Heart left ventricle (tissue), 16 donors: Measurements from ENCODE around the gene BCL10. TPM values are rescaled to one million over a fixed set of nuclear protein-coding genes. Genes with fewer than 3 reads are reported as not detected.
A peak's percentile ranks its signal among the peaks of the same experiment; 100 is the strongest.

Experiments
- ATAC-seq, 4 donors: fragments of 200-7000 bp; cut with Tn5 transposase; one replicate each; pipeline ENCODE4 v1.9.1; 2020 to 2022; ENCODE audit warnings: moderate library complexity in 4 of 4, mild to moderate bottlenecking in 3 of 4, moderate number of reproducible peaks in 1 of 4
- DNase-seq, 5 donors: peaks; one replicate each; pipeline ENCODE4 v3.0.0-alpha.2; 2020
- H3K27ac ChIP-seq, 12 donors: fragments of 200-600 bp; sonication (generic) in 4 of 12; one replicate each; pipeline versions ENCODE4 v1.5.0 to v1.8.0; 2016 to 2022; ENCODE audit warnings: mild to moderate bottlenecking in 2 of 12
- H3K27me3 ChIP-seq, 9 donors: fragments of 200-600 bp; sonication (generic) in 2 of 9; one replicate each; pipeline versions ENCODE4 v1.5.1 to v1.8.0; 2016 to 2022; ENCODE audit warnings: mild to moderate bottlenecking in 3 of 9
- H3K36me3 ChIP-seq, 9 donors: fragments of 200-600 bp; sonication (generic) in 2 of 9; one replicate each; pipeline versions ENCODE4 v1.5.0 to v1.8.0; 2018 to 2022; ENCODE audit warnings: mild to moderate bottlenecking in 2 of 9
- H3K4me1 ChIP-seq, 12 donors: fragments of 200-600 bp; sonication (generic) in 4 of 12; one replicate each; pipeline versions ENCODE4 v1.5.0 to v1.8.0; 2016 to 2022; ENCODE audit warnings: mild to moderate bottlenecking in 3 of 12
- H3K4me3 ChIP-seq, 12 donors: fragments of 200-600 bp; sonication (generic) in 4 of 12; one replicate each; pipeline versions ENCODE4 v1.5.0 to v1.8.0; 2017 to 2022; ENCODE audit warnings: mild to moderate bottlenecking in 9 of 12, moderate library complexity in 4 of 12
- H3K9me3 ChIP-seq, 12 donors: fragments of 200-600 bp; sonication (generic) in 4 of 12; one replicate each; pipeline versions ENCODE4 v1.5.0 to v1.8.0; 2016 to 2022; ENCODE audit warnings: mild to moderate bottlenecking in 1 of 12
- CTCF ChIP-seq, 12 donors: fragments of 200-600 bp; sonication (generic) in 4 of 12; IDR thresholded peaks; one replicate each; pipeline versions ENCODE4 v1.5.0 to v1.8.0; 2018 to 2022; ENCODE audit warnings: antibody characterized with exemption in 12 of 12, mild to moderate bottlenecking in 5 of 12
- POLR2A ChIP-seq, 2 donors: fragments of 450-650 bp; IDR thresholded peaks; one replicate each; pipeline ENCODE4 v1.6.1; 2017; ENCODE audit warnings: antibody characterized with exemption in 2 of 2, mild to moderate bottlenecking in 2 of 2, moderate library complexity in 2 of 2
- WGBS, 4 donors: extraction: QIAGEN DNeasy Blood & Tissue Kit in 2 of 4; methylation state at CpG; one replicate each; pipeline versions ENCODE4 v1.1.5 to v1.1.7; 2013 to 2018; 5-methylcytosine and 5-hydroxymethylcytosine counted together
- intact Hi-C, 10 donors: fragments of 100-400 bp; cut with DNase I; formaldehyde crosslinking; loops; one replicate each; pipeline versions ENCODE4 v1.11.1 to v1.14.2; 2022
- polyA plus RNA-seq, 2 donors: library from polyadenylated mRNA; stranded (reverse); fragments of 200-250 nt; gene quantifications; one replicate each; pipeline ENCODE4 v1.2.3, GENCODE V29; 2013
- total RNA-seq, 9 donors: library from RNA; depleted of rRNA in 2 of 9; stranded (reverse); fragments of >200 nt in 2 of 9; fragmentation: NEBNext Ultra II Directional in 3 of 9; extraction: Animal tissue kit (Norgen Biotek cat#: 25700) in 3 of 9; gene quantifications; one replicate each; pipeline versions ENCODE4 v1.1.0 to v1.2.4, GENCODE V29; 2016 to 2023
- donor health status: ischemic (EF 13 %, LVEDD 7.1; RV severe dilation, severe dysfunction).
- donor health status: healthy with polysubstance abuse.
- donor health status: DM: no; HTN: yes; CAD: no.
- donor health status: DM: no; HTN: no; CAD: no.
- donor health status: ischemic (EF 25% LVEDD 6.9; RV normal size, moderate dysfunction).
- donor health status: ischemic (EF 25% LVEDD 5.7; RV mildly dilated, moderate dysfunction).
- donor health status: healthy.
- donor health status: DM: yes; HTN: yes; CAD: no.
- donor health status: ischemic (EF 35%, LVEDD 5.7; RV mildly dilated, moderate dysfunction).
- donor health status: nonischemic (EF 11% LVEDD 7.7; RV severe dilation, severe dysfunction).
- donor health status: DM: yes; HTN: yes; CAD: no.
- donor health status: PGD.
- donor health status: ischemic (EF 29% LVEDD 5.4; RV normal size, mild dysfunction).
- donor health status: nonischemic (EF 23%, LVEDD 6.1; RV moderate dilation, normal function).

Gene BCL10
- total and polyA plus RNA-seq, 11 donors, result 3.4 to 20.4 (median 8.0) TPM

DNA sequence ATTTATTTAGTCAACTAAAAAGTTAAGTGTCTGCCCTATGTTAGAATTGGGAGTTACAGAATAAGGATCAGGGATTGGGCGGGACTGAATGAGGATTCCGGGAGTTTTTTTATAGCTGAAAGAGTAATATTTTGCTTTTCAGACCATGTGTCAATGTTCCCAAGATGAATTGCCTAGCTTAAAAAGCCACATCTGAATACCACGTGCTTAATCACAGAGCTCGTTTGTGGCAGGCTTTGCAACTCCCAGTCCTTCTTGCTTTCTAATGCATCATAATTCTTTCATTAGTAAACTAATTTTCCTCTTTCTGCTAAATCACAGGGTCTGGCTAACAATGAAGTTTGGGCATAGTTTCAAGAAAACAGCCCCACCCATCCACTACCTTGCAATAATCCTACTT lies 4.2 kb upstream of the BCL10 start:
- Histone ChIP-seq H3K36me3 (no peaks in the 10 kb centered on the region), H3K9me3 (no peaks in the 10 kb centered on the region), H3K4me3 (no peak overlapping the region), H3K27ac (no peak overlapping the region), H3K4me1 (peaks cover 0 to 23% (median under 1%) of the 10 kb centered on the region in 12 donors), H3K27me3 (no peaks in the 10 kb centered on the region)
- TF ChIP-seq CTCF (IDR thresholded peaks at IDR 0.05), result no peak
- TF ChIP-seq POLR2A (IDR thresholded peaks at IDR 0.05), result no peak
- WGBS, 4 donors, result 80 to 90% (median 85%) methylated on average over 4 of the region's 4 CpGs
- ATAC-seq (no peak), DNase-seq (no peak)
- intact Hi-C loops, result no loop called here

- no peaks in the 10 kb centered on the region for H3K36me3 ChIP-seq
- no peaks in the 10 kb centered on the region for H3K9me3 ChIP-seq
- H3K27me3 ChIP-seq, result no peaks in the 10 kb centered on the region
- peaks cover 4 to 34% (median 11%) of the 10 kb centered on the region in 12 donors for H3K4me1 ChIP-seq
- no peak overlapping the region for H3K4me3 ChIP-seq
- ATAC-seq, result no peak
- no peak for DNase-seq
- intact Hi-C loops, result no loop called here
- H3K27ac ChIP-seq, result peak overlapping the region in 2 of 12 donors; percentile 26 to 83
- no peak for TF ChIP-seq CTCF (IDR thresholded peaks at IDR 0.05)
- no peak for TF ChIP-seq POLR2A (IDR thresholded peaks at IDR 0.05)
- 70 to 81% (median 76%) methylated on average over 10 of the region's 10 CpGs for WGBS, 4 donors
These were observed 3.1 kb upstream of the BCL10 start for GRCh38 chr1:85279458-85280080.

DNA sequence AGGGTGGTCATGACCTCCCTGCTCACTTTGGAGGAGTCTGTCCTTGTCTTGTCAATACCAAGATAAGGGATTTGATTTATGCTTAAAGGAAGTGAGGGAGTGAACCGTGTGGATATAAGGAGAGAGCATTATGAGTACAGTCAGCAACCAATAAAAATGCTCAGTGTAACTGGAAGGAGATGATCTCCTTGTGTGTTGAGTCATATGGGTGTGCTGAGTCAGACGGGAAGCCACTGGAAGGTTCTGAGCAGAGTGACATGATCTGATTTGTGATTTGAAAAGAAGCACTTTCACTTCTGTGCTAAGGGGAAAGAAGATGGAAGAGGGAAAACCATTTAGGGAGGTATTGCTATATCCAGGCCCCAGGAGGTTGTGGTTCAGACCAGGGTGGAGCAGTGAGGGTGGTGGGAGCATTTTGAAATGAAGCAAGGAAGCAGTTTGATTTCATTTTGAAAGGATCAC lies 2.5 kb upstream of the BCL10 start:
- DNase-seq (no peak), ATAC-seq (no peak)
- no peak for TF ChIP-seq POLR2A (IDR thresholded peaks at IDR 0.05)
- TF ChIP-seq CTCF (IDR thresholded peaks at IDR 0.05), result no peak
- no peaks in the 10 kb centered on the region for H3K9me3 ChIP-seq
- no peak overlapping the region for H3K4me3 ChIP-seq
- no peaks in the 10 kb centered on the region for H3K27me3 ChIP-seq
- H3K27ac ChIP-seq, result peak overlapping the region in 3 of 12 donors; percentile 26 to 83 (median 38)
- 28 to 46% (median 35%) methylated on average over 2 of the region's 2 CpGs for WGBS, 4 donors
- H3K4me1 ChIP-seq, result peaks cover 8 to 41% (median 18%) of the 10 kb centered on the region in 12 donors
- H3K36me3 ChIP-seq, result peaks cover 0 to 3% (median 0%) of the 10 kb centered on the region in 9 donors
- intact Hi-C loops, result no loop called here

- Histone ChIP-seq H3K27me3 (no peaks in the 10 kb centered on the region), H3K4me1 (peaks cover 8 to 52% (median 24%) of the 10 kb centered on the region in 12 donors), H3K4me3 (no peak overlapping the region), H3K9me3 (no peaks in the 10 kb centered on the region), H3K27ac (peak overlapping the region in 2 of 12 donors; percentile 98), H3K36me3 (peaks cover 0 to 10% (median 0%) of the 10 kb centered on the region in 9 donors)
- intact Hi-C loops, result no loop called here
- no peak for ATAC-seq
- 94 to 97% (median 97%) methylated on average over 4 of the region's 4 CpGs for WGBS, 4 donors
- no peak for TF ChIP-seq CTCF (IDR thresholded peaks at IDR 0.05)
- no peak for TF ChIP-seq POLR2A (IDR thresholded peaks at IDR 0.05)
- no peak for DNase-seq
These were observed 1.4 kb upstream of the BCL10 start for GRCh38 chr1:85277802-85278201.
